ENCODE measurements around the gene TSPEAR.

The TSPEAR gene

DNA sequence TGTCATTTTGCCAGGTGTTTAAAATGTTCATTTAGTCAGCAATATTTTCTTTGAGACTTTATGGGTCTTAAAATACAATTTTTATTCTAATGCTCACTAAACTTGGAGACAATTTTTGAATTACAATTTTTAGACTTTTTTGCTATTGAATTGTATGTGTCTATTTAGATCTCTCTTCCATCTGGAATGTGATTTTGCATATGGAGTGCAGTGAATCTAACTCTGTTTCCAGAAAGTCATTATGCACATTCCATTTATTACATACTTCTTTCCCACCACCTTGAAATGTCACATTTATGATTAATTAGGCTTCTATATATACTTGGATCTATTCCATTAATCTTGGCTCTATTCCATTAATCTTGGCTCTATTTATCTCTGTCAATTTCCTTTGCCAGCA is 5.6 kb upstream of the TSPEAR start:
- Histone ChIP-seq H3K79me2 (ENCODE audit: insufficient read depth, low read length) (no peaks in the 10 kb centered on the region), H3K4me3 (ENCODE audit: insufficient read depth, low read length, poor library complexity, severe bottlenecking) (no peak overlapping the region), H3K27ac (ENCODE audit: low read depth, low read length) (no peak overlapping the region), H3K9me2 (replicated peaks; ENCODE audit: insufficient read depth, low read length) (no peaks in the 10 kb centered on the region), H4K20me1 (ENCODE audit: low read depth, low read length) (no peaks in the 10 kb centered on the region), H3K27me3 (ENCODE audit: low read length) (0 out of 2 replicates have a peak, but pooled peaks cover 4% of the 10 kb centered on the region), H3K9me3 (ENCODE audit: insufficient read depth, low read length) (no peaks in the 10 kb centered on the region), H3K36me3 (ENCODE audit: low read length) (no peaks in the 10 kb centered on the region), H3F3A (ENCODE audit: insufficient read depth) (no peaks in the 10 kb centered on the region), H3K9ac (ENCODE audit: low read length) (no peak overlapping the region), H2AFZ (ENCODE audit: low read depth, low read length, severe bottlenecking) (no peak overlapping the region), H3K4me2 (ENCODE audit: low read depth, low read length, poor library complexity, severe bottlenecking) (no peak overlapping the region)
- TF ChIP-seq, protein P1, sequence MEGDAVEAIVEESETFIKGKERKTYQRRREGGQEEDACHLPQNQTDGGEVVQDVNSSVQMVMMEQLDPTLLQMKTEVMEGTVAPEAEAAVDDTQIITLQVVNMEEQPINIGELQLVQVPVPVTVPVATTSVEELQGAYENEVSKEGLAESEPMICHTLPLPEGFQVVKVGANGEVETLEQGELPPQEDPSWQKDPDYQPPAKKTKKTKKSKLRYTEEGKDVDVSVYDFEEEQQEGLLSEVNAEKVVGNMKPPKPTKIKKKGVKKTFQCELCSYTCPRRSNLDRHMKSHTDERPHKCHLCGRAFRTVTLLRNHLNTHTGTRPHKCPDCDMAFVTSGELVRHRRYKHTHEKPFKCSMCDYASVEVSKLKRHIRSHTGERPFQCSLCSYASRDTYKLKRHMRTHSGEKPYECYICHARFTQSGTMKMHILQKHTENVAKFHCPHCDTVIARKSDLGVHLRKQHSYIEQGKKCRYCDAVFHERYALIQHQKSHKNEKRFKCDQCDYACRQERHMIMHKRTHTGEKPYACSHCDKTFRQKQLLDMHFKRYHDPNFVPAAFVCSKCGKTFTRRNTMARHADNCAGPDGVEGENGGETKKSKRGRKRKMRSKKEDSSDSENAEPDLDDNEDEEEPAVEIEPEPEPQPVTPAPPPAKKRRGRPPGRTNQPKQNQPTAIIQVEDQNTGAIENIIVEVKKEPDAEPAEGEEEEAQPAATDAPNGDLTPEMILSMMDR (IDR thresholded peaks at IDR 0.05; ENCODE audit: insufficient read depth, low read length, poor library complexity, severe bottlenecking), result no peak
- TF ChIP-seq EZH2phosphoT487 (conservative IDR thresholded peaks at IDR 0.05; ENCODE audit: low read length), result no peak

DNA sequence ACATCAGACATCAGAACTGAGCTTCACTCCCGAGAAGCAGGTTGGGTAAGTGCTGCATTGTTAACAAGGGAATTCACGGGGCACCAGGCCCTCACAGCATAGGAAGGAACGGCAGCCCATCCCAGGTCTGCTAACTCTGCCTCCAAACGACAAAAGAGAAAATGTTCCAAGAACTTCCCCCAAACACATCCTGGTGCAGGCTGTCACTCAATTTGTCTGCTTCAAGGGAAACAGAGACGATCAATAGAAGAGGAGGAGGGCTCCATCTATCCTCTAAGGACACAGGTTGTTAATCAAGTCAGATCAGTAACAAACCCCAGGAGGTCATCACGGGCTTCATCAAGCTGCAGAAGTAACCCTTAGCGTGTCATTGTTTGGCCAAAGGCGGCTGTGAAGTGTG is 3.5 kb upstream of the TSPEAR start:
- Histone ChIP-seq H3K4me2 (ENCODE audit: low read depth, low read length, poor library complexity, severe bottlenecking) (no peak overlapping the region), H3K36me3 (ENCODE audit: low read length) (no peaks in the 10 kb centered on the region), H3K27ac (ENCODE audit: low read depth, low read length) (no peak overlapping the region), H4K20me1 (ENCODE audit: low read depth, low read length) (no peaks in the 10 kb centered on the region), H3F3A (ENCODE audit: insufficient read depth) (no peaks in the 10 kb centered on the region), H3K27me3 (ENCODE audit: low read length) (0 out of 2 replicates have a peak, but pooled peaks cover 4% of the 10 kb centered on the region), H3K9me2 (replicated peaks; ENCODE audit: insufficient read depth, low read length) (no peaks in the 10 kb centered on the region), H3K9me3 (ENCODE audit: insufficient read depth, low read length) (no peaks in the 10 kb centered on the region), H2AFZ (ENCODE audit: low read depth, low read length, severe bottlenecking) (no peak overlapping the region), H3K9ac (ENCODE audit: low read length) (no peak overlapping the region), H3K4me3 (ENCODE audit: insufficient read depth, low read length, poor library complexity, severe bottlenecking) (no peak overlapping the region), H3K79me2 (ENCODE audit: insufficient read depth, low read length) (no peaks in the 10 kb centered on the region)
- no peak for TF ChIP-seq EZH2phosphoT487 (conservative IDR thresholded peaks at IDR 0.05; ENCODE audit: low read length)
- TF ChIP-seq, protein P1 (IDR thresholded peaks at IDR 0.05; ENCODE audit: insufficient read depth, low read length, poor library complexity, severe bottlenecking), result no peak

DNA sequence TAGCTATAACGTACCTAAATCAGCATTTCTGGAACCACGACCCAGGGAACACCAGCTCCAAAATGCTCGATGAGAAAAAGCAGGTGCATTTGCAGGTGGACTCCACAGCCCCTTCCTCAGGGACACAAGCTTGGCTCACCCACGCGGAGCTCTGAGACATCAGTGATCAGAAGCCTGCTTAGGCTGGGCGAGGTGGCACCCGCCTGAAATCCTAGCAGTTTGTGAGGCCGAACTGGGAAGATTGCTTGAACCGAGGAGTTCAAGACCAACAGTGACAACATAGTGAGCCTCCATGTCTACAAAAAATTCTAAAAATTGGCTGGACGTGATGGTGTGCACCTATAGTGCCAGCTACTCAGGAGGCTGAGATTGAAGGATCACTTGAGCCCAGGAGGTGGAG is 2.5 kb upstream of the TSPEAR start:
- Histone ChIP-seq H3K27me3 (ENCODE audit: low read length) (no peaks in the 10 kb centered on the region), H4K20me1 (ENCODE audit: low read depth, low read length) (no peaks in the 10 kb centered on the region), H3K4me2 (ENCODE audit: low read depth, low read length, poor library complexity, severe bottlenecking) (no peak overlapping the region), H3K9me3 (ENCODE audit: insufficient read depth, low read length) (no peaks in the 10 kb centered on the region), H3K4me3 (ENCODE audit: insufficient read depth, low read length, poor library complexity, severe bottlenecking) (no peak overlapping the region), H3K9ac (ENCODE audit: low read length) (no peak overlapping the region), H3K36me3 (ENCODE audit: low read length) (no peaks in the 10 kb centered on the region), H3F3A (ENCODE audit: insufficient read depth) (no peaks in the 10 kb centered on the region), H2AFZ (ENCODE audit: low read depth, low read length, severe bottlenecking) (no peak overlapping the region), H3K79me2 (ENCODE audit: insufficient read depth, low read length) (no peaks in the 10 kb centered on the region), H3K9me2 (replicated peaks; ENCODE audit: insufficient read depth, low read length) (no peaks in the 10 kb centered on the region), H3K27ac (ENCODE audit: low read depth, low read length) (no peak overlapping the region)
- TF ChIP-seq EZH2phosphoT487 (conservative IDR thresholded peaks at IDR 0.05; ENCODE audit: low read length), result no peak
- TF ChIP-seq, protein P1 (IDR thresholded peaks at IDR 0.05; ENCODE audit: insufficient read depth, low read length, poor library complexity, severe bottlenecking), result no peak

All from SU-DHL-6 (cell line).